Measurements from ENCODE around the gene CENPP.

The CENPP gene

DNA sequence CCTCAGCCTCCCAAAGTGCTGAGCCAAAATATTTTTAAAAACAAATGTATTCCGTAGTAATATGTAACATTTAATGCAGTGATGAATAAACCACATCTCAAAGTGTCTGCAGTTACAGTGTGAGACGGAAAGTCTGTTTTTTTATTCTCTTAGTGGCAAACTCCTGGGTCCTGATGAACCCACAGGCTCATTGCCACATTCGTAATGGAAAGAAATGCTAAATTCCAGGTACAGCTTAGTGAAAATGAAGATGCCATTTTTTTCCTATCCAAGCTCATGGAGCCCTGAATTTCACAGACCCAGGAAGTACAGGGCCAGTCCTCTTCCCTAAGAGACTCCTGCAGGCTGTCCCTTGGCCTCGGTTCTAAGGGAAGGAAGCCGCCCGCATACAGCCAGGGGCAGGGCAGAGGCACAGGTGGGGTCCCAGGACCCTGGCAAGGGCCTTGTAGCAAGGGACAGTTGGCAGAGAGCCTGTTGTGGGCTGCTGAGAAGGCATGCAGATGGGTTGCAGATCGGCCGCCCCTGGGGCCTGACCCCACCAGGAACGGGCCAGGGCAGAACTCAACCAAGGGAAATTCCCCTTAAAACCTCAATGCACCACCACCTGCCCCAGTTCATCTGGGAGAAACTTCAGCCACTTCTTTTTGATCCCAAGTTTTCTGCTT lies 308.0 kb downstream of the CENPP start:
- H3K4me3 ChIP-seq (ENCODE audit: low read depth, low read length): no peak overlapping the region

DNA sequence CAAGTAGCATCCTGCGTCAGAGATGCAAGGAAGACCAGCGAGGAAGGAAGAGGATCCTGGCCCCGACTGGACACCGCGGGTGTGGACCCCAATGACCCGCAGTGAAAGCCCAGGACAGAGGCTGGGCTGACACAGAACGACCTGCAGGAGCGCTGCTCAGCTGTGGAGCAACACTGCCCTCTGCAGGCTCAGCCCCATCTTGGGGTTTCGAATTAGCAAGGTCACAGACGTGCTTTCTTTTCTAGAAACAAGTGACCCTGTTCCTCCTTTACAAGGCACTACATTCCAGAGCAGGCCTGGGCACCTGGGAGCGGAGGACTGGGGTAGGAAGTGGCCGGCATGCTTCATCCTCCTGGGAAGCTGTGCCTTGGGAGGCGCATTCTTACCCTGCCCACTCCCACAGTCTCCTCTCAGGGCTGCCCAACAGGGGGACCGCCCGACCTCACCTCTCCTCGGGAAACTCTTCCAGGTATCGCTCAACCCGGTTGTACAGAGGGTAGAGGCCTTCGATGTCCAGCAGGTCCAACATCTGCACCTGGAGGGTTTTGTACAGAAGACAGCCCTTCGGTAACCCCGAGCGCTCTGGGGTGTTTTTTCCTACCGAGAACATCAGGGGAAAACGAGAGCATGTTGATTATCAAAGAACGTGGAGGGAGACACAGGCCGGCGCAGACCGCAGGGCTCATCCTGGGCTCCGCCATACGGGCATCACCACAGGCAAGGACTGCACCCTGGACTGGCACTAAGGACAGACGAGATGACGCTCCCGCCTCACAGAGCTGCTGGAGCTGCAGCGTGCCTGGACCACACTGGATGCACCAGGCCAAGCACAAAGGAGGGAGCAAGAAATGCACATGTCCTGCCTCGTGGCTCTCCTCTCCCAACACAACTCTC lies 309.2 kb downstream of the CENPP start:
- no peak overlapping the region for H3K4me3 ChIP-seq (ENCODE audit: low read depth, low read length)

DNA sequence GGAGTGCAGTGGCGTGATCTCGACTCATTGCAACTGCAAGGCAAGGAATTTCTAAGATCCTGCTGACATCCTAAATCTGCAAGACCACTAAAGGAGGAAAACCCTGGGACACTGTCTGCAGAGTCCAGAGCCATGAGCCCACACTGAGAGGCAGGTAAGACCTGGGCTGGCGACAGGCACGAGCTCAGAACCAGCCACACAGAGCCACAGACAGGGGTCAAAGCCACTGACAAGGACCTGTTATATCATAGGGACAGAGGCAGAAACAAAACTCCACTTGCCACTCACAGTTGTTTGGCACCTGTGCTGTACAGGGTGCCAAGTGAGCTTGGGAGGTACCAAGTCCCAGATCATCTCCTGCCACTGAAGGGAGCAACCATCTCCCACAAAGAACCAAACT lies 310.0 kb downstream of the CENPP start:
- no peak overlapping the region for H3K4me3 ChIP-seq (ENCODE audit: low read depth, low read length)

DNA sequence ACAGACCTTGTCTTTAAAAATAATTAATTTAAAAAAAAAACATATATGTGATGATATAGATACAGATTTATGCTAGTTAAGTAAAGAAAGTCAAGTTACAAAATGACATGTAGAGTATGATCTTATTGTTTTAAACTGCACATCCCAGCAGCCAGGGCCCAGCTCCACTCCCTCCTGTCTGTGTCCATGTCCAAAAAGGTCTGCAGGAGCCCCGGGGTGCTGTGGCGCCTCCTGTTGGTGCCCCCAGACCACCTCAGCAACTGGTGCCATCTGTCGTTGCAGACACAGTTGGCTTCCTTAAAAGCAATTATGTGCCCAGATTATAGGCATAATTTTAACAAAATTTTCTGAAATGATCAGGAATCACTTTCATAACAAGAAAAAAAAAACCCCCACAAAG lies 310.9 kb downstream of the CENPP start:
- no peak overlapping the region for H3K4me3 ChIP-seq (ENCODE audit: low read depth, low read length)

DNA sequence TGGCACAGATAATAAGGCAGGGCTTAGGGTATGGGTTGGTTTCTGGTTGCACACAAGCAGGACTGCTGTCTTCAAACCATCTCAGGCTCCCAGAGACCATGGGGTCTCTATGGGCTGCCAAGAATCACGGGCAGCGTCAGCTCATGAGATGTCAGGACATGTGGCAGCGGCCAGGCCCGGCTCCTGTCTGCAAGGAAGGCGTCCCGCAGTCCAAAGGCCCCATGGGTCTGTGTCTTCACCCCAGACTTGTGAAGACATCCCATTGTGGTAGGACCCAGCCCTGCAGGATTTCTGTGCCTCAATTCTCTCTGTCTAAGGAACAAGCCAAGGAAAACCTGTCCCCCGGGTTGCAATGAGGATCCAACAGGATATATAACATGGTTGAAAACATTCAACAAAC lies 311.6 kb downstream of the CENPP start:
- no peak overlapping the region for H3K4me3 ChIP-seq (ENCODE audit: low read depth, low read length)

DNA sequence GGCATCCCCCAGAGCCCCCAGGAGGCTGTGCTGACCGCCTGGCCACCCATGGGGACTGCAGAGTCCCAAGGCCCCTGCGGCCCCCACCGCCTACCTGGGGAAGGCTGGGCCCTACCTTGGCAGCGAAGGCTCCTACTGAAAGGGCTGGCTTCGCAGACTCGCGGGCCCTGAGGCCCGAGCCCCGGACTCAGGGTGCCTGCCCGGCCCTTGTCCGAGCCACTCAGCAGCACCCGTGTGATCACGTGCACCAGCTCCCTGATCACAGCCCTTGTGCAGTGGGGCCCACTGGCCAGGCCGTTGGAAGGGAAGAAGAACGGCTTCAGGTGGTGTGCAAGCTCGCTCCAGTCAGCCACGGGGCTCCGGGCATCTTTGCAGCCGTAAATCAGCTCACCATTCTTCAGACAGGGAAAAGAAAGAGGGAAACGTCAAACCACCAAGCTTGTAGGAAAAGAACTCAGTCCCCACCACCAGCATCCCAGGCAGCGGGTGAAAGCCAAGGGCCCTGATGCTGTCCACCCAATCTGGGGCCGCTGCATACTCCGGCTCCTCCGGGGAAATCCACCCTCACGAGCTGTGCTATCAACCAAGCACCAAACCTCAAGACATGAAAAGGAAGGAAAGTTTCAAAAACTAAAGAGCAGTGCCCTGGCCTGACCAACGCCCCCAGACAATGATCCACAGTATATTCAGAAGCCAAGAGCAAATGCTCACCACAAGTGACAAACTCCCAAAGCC lies 312.3 kb downstream of the CENPP start:
- H3K4me3 ChIP-seq (ENCODE audit: low read depth, low read length): no peak overlapping the region

DNA sequence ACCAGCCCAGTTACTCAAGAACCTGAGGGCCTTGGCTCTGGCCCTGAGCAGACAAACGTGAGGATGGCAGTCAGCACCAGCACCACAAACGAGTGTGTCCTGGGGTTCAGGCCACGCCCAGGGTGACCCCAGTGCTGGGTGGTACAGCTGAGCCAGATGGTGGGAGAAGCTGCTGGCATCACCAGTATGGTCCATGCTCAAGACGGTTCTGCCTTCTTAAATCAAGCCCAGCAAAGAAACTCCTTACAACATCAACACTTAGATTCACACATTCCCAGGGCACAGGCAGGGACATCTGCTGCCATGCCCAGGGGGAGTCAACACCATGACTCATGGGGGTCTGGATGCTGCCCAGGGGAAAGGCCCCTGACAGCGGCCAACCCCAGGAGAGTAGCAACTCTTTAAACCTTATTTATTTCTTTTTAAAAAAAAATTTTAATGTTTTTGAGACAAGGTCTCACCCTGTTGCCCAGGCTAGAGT lies 312.9 kb downstream of the CENPP start:
- H3K4me3 ChIP-seq (ENCODE audit: low read depth, low read length): no peak overlapping the region

DNA sequence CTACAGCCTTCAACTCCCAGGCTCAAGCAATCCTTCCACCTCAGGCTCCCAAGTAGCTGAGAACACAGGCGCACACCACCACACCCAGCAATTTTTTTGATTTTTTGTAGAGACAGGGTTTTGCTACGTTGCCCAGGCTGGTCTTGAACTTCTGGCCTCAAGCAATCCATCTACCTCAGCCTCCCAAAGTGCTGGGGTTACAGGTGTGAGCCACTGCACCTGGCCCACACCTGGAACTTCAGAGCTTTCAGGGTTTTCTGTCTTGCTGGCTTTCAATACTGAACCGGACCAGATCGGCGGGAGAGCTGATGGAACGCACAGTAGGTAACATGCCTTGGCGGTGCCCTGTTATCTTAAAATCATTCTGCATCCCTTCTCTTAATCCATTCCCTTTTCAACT lies 313.4 kb downstream of the CENPP start:
- no peak overlapping the region for H3K4me3 ChIP-seq (ENCODE audit: low read depth, low read length)

DNA sequence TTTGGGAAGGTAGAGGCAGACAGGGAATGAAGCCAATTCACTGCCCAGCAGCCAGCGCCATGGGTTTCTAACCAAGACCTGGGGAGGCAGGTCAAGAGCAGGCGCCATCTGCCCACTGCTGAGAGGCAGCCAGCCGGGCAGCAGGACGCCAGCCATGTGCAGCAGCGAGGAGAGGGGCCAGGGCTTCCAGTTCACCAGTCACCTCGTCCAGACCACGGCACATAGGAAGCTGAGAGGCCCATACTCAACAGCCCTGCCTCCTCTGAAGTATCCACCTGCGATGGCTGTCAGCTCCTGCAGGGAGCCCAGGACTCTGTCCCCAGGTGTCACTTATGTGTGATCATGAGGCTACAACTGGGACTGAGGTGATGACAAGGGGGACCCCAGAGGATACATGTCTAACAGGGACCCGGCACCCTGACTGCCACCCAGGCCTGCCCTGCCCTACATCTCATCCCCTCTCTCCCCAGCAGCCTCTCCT lies 314.1 kb downstream of the CENPP start:
- H3K4me3 ChIP-seq (ENCODE audit: low read depth, low read length): no peak overlapping the region

DNA sequence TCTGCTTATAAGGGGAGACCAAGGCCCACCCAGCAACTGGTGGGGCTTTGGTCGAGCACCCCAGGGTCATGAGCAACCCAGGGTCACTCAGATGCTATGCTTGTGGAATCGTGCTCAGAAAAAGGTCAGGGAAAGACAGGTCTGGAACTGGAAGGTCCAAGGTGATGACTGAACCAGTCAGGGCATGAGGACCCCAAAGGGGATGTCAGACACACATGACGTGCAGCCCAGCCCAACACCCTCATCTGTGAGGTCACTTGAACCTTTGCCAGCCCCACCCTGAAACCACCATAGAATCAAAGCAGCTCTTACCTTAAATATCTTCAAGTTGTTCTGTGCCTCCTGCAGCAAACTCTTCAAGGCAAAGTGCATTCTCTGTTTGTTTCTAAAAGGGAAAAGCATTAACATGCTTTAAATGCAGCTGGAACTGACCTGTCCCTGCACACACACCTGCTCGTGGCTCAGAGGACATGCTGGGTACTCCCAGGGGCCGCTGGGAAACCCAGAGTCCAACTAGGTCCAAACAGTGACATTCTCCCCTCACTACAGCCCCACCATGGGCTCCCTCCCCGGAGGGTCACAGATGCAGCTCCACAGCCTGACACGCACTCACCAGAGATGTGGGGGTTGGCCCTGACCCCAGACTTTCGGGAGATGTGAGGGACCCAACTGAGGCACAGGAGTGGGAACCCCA lies 314.8 kb downstream of the CENPP start:
- H3K4me3 ChIP-seq (ENCODE audit: low read depth, low read length): no peak overlapping the region

DNA sequence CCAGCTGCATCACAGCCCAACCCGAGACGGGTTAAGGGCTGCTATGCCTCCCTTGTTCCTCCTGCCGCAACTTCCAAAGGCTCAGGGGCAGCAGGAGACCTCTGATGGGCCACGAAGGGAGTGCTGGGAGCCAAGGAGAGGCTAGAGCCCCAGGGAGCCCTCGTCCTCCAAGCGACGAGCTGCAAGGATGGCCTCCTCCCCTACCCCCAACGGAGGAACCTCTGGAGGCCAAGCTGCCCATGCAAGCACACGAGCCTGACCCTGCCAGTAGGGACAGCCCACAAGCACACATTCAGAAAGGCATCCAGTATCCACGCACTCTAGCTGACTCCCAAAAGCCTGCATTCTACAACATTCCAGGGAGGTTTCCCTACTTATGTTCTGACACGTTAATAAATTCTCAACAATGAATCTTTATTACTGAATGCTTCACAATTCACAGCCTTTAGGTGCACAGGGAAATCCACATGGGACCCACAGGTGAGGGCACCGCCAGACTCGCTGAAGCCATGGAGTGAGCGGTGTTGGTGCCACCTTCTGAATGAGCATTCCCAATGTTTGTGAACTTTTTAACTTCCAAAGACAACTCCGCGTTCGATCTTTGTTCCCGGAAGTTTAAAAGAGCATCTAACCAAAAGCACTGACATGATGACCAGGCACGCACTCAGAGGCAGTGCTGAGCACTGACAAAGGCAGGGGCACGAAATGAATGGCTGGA lies 315.5 kb downstream of the CENPP start:
- H3K4me3 ChIP-seq (ENCODE audit: low read depth, low read length): no peak overlapping the region

DNA sequence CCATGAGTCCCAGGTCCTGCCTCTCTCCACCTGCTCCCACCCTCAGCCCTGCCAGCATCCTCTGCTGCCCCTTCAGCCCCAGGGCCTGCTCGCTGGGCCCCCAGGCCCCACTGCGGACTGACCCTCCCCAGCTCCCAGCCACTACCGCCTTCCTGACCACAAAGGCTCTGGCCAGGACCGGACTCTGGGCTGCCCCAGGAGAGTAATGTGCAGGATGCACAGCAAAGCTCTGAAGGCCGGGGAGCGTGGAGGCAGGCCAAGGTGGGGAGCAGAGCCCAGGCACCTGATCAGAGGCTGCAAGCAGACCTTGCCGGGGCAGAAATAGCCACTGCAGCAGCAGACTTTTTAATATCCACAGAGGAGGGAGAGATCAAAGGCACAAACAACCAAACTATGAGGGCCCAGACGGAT lies 316.3 kb downstream of the CENPP start:
- H3K4me3 ChIP-seq (ENCODE audit: low read depth, low read length): no peak overlapping the region

DNA sequence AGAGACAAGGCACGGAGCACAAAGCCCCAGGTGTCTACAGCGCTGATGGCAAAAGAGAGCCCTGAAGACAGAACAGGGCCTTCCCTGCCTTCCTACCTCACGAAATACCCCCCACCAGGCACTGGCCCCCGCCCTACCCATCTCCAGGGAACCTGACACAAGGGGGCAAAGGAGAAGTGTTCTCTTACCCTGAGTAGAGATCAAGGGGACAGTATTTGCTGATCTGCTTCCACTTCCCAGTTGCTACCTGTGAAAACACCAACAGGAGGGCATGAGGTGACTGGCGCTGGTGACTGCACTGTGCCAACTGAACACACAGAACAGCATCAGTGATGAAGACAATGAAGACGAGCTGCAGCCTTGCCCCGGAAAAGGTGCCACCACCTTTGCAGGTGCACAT lies 316.8 kb downstream of the CENPP start:
- H3K4me3 ChIP-seq (ENCODE audit: low read depth, low read length): no peak overlapping the region

DNA sequence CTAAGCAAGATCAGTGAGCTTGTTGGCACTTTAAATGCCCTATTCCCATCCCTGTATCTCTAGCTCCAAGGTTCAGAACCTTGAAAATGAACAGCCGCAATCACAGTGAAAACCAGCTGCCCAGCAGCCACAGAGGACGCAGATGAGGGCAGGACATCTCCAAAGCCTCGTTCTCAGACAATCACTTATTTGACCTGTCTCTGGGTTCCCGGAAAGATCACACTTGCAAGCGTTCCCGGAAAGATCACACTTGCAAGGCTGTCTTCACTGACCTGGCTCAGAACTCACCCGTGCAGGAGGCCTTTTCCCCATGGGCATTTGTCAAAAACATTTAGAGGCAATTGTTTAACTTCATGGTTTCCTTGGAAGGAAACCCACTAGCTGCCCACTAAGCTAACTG lies 318.5 kb downstream of the CENPP start:
- H3K4me3 ChIP-seq (ENCODE audit: low read depth, low read length): no peak overlapping the region

DNA sequence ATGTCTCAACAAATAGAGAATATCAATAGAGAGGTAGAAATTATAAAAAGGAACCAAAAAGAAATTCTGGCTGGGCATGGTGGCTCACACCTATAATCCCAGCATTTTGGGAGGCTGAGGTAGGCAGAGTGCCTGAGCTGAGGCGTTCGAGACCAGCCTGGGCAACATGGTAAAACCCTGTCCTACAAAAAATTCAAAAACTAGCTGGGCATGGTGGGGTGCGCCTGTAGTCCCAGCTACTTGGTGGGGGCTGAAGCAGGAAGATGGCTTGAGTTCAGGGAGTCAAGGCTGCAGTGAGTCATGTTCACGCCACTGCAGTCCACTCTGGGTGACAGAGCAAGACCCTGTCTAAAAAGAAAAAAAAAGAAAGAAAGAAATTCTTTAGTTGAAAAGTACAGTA lies 319.3 kb downstream of the CENPP start:
- H3K4me3 ChIP-seq (ENCODE audit: low read depth, low read length): no peak overlapping the region

DNA sequence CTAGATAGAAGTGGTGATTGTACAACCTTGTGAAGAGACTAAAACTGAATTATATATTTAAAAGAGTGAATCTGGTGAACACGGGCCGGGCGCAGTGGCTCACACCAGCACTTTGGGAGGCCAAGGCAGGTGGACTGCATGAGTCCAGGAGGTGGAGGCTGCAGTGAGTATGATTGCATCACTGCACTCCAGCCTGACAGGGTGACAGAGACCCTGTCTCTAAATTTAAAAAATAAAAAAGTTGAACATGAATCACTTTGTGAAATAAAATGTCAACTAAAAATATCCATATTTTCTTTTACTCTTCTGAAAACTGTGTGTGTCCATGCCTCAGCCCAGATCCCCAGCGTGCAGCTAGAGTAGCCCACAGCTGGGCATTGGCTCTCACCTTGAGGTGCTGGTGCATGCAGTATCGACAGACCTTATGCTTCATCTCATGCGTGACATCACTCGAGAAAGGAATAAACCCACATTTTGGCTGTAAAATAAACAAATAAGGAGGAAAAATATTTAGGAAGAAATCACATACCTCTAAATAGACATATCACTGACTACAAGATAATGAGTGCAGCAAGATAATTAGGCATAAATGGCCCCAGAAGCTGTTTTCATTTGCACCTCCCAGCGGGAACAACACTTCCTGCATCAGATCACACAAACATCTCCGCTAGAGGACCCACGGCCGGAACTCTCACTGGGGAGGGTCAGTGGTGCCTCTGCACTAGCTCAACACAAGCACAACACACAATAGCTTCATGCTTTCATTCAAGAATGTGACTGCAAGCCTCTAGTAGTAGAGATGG lies 322.1 kb downstream of the CENPP start:
- no peak overlapping the region for H3K4me3 ChIP-seq (ENCODE audit: low read depth, low read length)

DNA sequence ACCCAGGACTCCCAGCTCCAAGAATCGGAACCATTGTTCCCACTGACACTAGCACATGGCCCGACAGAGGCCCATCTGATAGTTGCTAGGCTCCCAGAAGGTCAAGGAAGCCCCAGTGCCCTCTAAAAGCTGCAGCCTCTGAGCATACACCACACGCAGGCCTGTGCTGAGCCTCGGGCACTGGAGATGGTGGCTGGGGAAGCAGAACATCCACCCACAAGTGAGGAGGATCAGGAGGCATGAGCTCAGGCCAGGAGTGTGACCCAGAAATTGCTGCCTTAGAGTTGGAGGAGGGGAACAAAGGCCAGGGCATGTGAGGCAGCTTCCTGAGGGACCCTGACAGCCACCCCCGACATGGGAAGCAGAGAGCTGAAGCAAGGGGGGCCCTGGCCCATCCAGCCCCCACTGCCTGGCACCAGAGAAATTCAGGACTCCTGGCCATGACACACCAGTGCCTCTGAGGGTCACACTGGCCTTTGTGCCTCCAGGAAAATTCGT lies 322.8 kb downstream of the CENPP start:
- H3K4me3 ChIP-seq (ENCODE audit: low read depth, low read length): no peak overlapping the region

DNA sequence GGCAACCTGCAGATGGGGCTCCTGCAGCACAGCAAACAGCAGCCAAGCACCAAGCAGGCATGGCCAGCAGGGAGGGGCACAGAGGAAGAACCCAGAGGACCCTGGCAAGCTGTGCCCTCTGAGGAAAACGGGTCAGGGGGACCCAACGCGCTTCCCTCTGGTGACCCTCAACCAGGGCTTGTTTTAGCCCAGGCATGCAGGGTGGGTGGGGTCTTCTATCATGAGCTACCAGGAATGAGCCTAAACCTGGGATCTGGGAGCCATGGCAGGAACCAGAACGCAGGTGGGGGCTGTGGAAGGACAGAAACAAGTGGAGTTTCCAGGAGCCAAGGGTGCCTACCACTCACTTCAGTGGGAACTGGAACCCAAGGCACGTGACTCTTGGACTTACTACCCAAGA lies 323.3 kb downstream of the CENPP start:
- H3K4me3 ChIP-seq (ENCODE audit: low read depth, low read length): no peak overlapping the region

DNA sequence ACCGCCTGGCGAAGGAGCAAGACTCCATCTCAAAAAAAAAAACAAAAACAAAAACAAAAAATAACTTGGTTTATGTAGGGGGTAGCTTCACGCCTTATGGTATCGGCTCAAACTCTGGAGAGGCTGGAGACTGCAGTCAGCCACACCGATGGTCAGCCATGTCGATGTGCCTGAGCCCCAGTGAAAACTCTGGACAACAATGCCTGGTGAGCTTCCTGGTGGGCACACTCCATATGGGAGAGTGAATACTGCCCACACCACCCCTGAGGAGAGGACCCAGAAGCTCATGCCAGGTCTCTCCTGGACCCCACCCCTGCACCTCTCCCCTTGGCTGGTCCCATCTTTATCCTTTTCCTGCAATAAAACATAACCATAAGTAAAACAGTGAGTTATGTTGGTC lies 324.5 kb downstream of the CENPP start:
- H3K4me3 ChIP-seq (ENCODE audit: low read depth, low read length): no peak overlapping the region
